ENCODE data around the gene TPST1.

GRCh38 chr7:66380272-66380888 is 175.2 kb downstream of the TPST1 start:
- TF ChIP-seq CTCF (IDR thresholded peaks at IDR 0.05; ENCODE audit: control extremely low read depth in 1 of 3, insufficient read depth in 1 of 3, low read depth in 1 of 3, low read length in 3 of 3) (no peak), TCF12 (IDR thresholded peaks at IDR 0.05; ENCODE audit: low read depth, low read length) (no peak), RAD21 (IDR thresholded peaks at IDR 0.05 in 1 of 2, conservative IDR thresholded peaks at IDR 0.05 in 1 of 2; ENCODE audit: low read depth in 2 of 2, low read length in 2 of 2) (no peak), GABPA (IDR thresholded peaks at IDR 0.05; ENCODE audit: borderline replicate concordance, insufficient read depth, low read length) (no peak), RBBP5 (IDR thresholded peaks at IDR 0.05; ENCODE audit: borderline replicate concordance, low read depth, low read length) (no peak), MAFK (IDR thresholded peaks at IDR 0.05; ENCODE audit: low read depth, low read length) (no peak), POLR2AphosphoS5 (IDR thresholded peaks at IDR 0.05; ENCODE audit: low read depth, low read length) (no peak), SIN3A (conservative IDR thresholded peaks at IDR 0.05 in 1 of 2, IDR thresholded peaks at IDR 0.05 in 1 of 2; ENCODE audit: low read depth in 1 of 2, low read length in 2 of 2) (no peak), CEBPB (IDR thresholded peaks at IDR 0.05; ENCODE audit: low read depth, low read length) (no peak), POLR2A (IDR thresholded peaks at IDR 0.05; ENCODE audit: control extremely low read depth in 1 of 2, low read depth in 2 of 2, low read length in 2 of 2) (no peak), TEAD4 (IDR thresholded peaks at IDR 0.05; ENCODE audit: low read depth, low read length) (no peak)
- TF ChIP-seq, protein P1, sequence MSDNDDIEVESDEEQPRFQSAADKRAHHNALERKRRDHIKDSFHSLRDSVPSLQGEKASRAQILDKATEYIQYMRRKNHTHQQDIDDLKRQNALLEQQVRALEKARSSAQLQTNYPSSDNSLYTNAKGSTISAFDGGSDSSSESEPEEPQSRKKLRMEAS (IDR thresholded peaks at IDR 0.05) = no peak

Measured in H1 (cell line).